ENCODE results near the gene CHD9.
"Not testable (repeated sequence)": the region's sequence is repeated elsewhere in the genome, so short reads cannot be mapped to it uniquely, and the experiment has no call there.

Gene CHD9

DNA sequence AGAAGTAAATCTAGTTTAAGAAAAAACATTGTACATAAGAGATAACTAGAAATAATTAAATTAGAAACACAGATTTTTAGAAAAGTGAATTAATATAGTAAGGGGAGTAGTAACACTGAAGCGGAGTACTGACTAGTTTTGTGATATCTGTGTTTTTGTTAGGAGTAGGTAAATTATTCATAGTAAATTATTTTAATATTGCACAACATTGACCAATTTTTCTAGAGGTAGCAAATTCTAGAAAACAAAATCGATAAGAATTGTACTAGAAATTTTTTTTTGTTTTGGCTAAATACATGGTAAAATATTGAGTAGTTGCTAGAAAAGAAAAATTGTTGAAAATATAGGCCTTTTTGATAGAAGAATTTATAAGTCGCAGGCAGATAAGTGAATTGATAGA, 156.5 kb downstream of the CHD9 start:
- DNase-seq = no peak

DNA sequence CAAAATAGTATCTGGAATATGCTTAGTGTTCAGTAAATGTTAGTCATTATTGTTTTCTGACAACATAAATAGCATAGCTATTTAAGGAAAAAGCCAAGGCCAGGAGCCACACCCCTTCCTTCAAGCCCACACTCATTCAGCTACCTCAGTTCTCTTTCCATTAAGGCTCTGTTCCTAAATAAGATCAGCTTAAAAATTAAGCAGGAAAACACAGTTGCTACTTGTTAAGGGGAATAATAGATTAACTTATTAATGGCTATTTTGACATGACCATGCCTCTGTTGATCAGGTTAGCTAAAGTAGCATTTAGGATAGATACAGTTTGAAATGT, 158.1 kb downstream of the CHD9 start:
- no peak for DNase-seq

DNA sequence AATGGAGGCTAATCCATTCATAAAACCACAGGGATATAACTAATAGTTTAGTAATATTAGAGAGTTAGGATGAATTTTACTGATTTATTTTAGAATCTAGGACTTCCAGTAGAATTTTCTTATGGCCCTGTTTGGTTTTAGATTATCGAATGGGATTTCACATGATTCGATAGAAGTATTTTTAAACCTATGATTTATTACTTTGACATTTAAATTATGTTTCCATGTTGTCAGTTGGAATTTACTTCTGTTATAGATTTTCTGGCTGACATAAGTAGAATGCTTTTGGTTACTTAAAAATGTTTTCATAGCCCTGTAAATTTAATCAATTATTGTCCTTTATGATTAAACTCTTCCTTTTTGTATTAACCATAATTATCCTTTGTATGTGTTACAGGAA, 158.8 kb downstream of the CHD9 start:
- no peak for DNase-seq

DNA sequence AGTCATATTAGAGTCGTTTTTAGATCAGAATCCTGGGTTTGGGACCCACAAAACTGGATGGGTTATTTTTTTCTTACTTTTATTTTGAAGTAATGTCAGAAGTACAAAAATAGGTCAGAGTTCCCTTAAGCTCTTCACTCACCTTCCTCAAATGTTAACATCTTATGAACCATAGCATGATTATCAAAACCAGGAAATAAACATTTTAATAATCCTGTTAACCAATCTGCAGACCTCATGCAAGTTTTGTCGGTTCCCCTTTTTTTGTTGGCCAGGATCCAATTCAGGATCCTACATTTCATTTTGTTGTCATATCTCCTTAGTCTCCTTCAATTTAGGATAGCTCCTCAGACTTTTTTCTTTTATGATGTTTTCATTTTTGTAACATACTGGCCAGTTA, 162.0 kb downstream of the CHD9 start:
- no peak for DNase-seq

DNA sequence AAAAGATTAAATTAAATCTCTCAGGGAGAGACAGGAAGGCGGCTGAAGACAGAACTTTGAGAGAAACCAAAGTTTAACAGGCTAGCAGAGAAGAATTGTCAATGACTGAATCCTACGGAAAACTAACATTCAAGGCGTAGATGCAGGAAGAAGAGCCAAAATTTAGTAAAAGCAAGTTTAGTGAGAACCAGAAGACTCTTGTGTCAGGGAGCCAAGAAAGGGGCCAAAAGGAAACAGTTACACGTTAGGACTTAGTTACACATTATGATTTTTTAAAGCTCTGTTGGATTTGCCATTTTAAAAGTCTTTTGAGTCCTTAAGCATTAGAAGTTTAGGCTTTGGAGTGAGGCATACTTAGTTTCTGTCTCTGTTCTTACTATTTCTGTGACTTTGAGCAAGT, 164.6 kb downstream of the CHD9 start:
- DNase-seq = no peak

GRCh38 chr16:53219795-53220454, 165.1 kb downstream of the CHD9 start:
- no peak for DNase-seq

- DNase-seq = no peak
Measured at GRCh38 chr16:53220585-53220984, 165.8 kb downstream of the CHD9 start.

DNA sequence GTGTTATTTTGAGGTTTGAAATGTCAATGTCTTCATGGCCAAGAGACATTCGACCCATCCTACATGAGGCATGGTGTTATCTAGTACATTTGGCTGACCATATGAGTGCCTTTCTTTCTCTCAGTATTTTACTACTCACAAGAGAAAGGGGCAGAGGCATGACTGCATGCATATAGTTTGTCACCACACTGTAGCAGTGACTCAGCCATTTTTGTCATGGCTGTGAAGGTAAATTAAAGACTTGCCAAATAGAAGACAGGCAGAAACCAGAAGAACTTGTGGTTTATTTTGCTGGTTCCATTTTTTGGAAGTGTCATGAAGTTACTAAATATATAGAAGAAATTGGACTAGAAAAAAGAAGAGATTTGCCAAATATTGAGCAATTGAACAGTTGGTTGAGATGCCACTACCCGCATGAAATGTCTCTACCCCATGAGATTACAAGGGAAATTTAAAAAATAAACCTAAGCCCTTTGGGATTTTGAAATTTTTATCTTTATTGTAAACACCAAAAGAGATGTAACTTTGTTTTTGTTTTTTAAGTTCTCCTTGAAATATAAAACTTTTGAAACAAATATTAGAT, 170.3 kb downstream of the CHD9 start:
- DNase-seq = no peak

- no peak for DNase-seq
Measured at GRCh38 chr16:53232826-53233529, 178.2 kb downstream of the CHD9 start.

DNA sequence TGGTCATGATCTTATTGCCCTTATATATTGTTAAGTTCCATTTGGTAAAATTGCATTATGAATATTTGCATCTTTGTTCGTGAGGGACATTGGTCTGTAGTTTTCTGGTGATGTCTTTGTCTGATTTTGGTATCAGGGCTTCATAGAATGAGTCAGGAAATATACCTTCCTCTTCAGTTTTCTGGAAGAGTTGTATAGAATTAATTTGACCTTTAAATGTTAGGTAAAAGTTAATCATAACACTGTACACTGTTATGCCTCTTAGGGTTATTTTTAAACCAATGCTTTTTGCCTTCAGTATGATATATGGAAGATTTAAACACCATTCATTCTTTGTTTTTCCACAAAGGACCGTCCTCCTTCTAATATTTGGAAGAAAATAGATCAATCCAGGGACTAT, 180.0 kb downstream of the CHD9 start:
- DNase-seq = no peak

- no peak for DNase-seq
Measured at GRCh38 chr16:53235851-53236250, 181.1 kb downstream of the CHD9 start.

- DNase-seq = no peak
Measured at GRCh38 chr16:53249331-53249730, 194.5 kb downstream of the CHD9 start.

DNA sequence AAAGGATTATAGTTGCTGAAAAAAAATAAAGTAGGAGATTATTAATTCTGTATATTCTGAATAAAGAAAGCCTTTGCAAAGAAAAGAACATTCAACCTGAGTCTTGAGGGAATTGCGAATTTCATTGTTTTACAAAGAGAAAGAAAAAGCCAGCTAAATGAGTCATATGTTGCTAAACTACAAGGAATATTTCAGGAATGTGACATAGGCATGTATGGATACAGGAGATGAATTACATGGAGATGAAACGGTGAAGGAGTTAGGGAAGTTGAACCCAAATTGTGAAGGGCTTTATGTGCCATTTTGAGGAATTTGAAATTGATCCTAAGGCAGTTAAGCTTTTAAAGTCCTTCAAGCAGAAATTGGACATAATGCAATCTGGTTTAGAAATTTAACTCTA, 202.2 kb downstream of the CHD9 start:
- no peak for DNase-seq

- DNase-seq = no peak
Measured at GRCh38 chr16:53258809-53259208, 204.0 kb downstream of the CHD9 start.

DNA sequence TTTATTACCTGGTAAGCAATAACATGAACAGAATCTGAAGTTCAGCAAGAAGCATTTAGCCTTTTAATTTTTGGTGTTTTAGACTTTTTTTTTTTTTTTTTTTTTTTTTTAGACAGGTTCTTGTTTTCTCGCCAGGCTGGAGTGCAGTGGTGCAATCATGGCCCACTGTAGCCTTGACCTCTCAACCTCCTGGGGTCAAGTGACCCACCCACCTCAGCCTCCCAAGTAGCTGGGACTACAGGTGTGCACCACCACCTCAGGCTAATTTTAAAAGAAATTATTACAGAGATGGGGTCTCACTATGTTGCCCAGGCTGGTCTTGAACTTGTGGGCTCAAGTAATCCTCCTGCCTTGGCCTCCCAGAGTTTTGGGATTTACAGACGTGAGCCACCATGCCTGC, 206.5 kb downstream of the CHD9 start:
- DNase-seq = no peak

GRCh38 chr16:53262645-53263044, 207.9 kb downstream of the CHD9 start:
- no peak for DNase-seq

- no peak for DNase-seq
Measured at GRCh38 chr16:53266156-53266555, 211.4 kb downstream of the CHD9 start.

DNA sequence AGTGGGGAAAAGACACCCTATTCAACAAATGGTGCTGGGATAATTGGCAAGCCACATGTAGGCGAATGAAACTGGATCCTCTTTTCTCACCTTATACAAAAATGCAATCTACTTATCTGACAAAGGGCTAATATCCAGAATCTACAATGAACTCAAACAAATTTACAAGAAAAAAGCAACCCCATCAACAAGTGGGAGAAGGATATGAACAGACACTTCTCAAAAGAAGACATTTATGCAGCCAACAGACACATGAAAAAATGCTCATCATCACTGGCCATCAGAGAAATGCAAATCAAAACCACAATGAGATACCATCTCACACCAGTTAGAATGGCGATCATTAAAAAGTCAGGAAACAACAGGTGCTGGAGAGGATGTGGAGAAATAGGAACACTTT, 223.7 kb downstream of the CHD9 start:
- not testable (repeated sequence) for DNase-seq

- no peak for DNase-seq
Measured at GRCh38 chr16:53281280-53281679, 226.5 kb downstream of the CHD9 start.

DNA sequence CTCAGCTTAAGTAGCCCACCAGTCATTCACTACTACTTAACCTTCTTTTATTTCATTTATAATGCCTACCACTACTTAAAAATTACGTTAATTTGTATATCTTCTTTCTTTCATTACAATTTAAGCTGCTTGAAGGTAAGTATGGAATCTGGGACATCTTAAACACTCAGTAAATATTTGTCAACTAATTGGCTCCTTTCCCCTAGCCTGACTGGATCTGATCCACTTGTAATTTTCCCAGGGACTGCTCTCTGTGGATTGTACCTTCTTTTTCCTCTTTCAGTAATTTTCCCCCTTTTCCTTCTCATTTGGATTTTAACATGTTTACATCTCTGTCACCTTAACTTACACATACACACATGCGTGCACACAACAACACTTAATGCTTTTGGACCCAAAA, 227.1 kb downstream of the CHD9 start:
- DNase-seq = no peak

- DNase-seq = no peak
Measured at GRCh38 chr16:53282328-53282727, 227.5 kb downstream of the CHD9 start.

DNA sequence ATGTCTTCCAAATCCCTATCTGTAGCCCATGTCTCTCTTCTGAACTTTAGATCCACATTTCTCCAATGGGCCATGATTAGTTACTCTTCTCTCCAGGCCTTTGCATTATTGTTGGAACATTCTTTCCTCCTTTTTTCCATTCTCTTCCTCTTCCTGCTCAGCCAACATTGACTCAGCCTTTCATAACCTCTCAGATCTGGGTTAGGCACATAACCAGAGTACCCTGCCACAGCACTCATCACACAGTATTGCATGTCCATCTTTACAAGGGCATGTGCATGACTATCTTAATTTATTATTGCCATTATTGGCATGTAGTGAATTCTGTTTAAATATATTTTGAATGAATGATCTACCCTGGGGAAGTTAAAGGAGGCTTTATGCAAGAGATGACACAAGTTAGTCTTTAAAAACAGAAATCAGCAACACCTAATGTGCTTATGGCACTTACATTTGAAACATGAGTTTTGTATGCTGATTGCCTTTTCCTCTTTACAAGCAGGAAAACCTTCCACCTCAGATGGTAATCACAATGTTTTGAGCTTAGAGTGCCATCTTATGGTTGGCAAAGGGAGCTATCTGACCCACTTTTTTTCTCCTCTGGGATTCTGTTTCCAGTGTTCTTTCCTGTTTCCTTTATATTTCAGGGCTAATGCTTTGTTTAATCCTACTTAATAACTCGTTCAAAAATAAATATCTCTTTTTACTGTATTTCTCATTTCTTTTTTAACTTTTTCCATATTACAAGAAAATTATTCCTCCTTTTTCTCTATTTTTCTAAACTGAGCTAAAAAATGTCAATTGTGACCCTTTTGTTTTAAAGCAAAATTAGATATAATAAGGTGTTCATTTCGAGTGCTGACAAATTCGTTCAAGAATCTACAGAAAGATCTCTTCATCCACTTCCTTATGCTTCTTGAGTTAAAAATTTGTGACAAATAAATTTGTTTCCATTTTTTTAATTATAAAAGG, 228.5 kb downstream of the CHD9 start:
- peak in 1 of 2 experiments; percentile 61 for DNase-seq

GRCh38 chr16:53285236-53285635, 230.4 kb downstream of the CHD9 start:
- no peak for DNase-seq

All from cerebellar nuclear complex (tissue), 1 donor.